Erythroblast (primary cell): ENCODE results near the gene TEAD1.

ENCODE experiments used
- GATA1 ChIP-seq: IDR thresholded peaks from 2 replicates; pipeline ENCODE4 v1.6.1; 2011; ENCODE audit warnings: low read depth, mild to moderate bottlenecking, control low read depth, low read length, moderate library complexity
- POLR2A ChIP-seq: IDR thresholded peaks from 2 replicates; pipeline ENCODE4 v1.6.1; 2011; ENCODE audit warnings: mild to moderate bottlenecking, low read length

DNA sequence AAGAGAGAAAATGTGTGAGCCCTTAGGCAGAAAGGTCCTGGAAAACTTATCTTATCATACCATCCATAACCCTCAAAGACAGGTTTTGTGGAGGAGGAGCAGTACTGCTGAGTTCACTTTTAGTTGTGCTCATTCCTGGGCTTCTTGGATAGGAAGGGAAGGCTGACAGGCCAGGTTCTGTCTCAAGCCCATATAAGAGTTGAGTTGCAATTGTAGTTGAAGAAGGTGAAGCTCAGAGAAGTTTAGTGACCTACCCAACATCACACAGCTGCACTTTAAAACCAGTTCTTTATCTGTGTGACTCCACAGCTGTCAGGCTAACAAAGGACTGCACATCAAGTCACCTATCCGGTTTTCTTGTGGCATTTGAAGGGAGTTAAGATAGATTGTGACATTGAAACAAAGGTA is 13.0 kb downstream of the TEAD1 start:
- TF ChIP-seq POLR2A, result no peak
- TF ChIP-seq GATA1, result no peak
